Gastrocnemius medialis (tissue), 4 donors: Measurements from ENCODE around the gene CASS4. TPM values are rescaled to one million over a fixed set of nuclear protein-coding genes. Genes with fewer than 3 reads are reported as not detected.

Experiments
- ATAC-seq, 2 donors: fragments of 150-250 bp; one replicate each; pipeline ENCODE4 v1.9.1; 2016
- DNase-seq, 2 donors: peaks; one replicate each; pipeline ENCODE4 v3.0.0-alpha.2; 2019
- H3K27ac ChIP-seq, 4 donors: fragments of 200-600 bp; sonication (generic); 1 replicate in 1 of 4; 2 replicates in 3 of 4; pipeline ENCODE4 v1.5.1; 2016 to 2018; ENCODE audit warnings: mild to moderate bottlenecking in 2 of 4, moderate library complexity in 1 of 4
- H3K27me3 ChIP-seq, 3 donors: fragments of 200-600 bp; sonication (generic) in 2 of 3; 1 replicate in 1 of 3; 2 replicates in 2 of 3; pipeline versions ENCODE4 v1.5.1 to v1.6.0; 2016 to 2019; ENCODE audit warnings: mild to moderate bottlenecking in 1 of 3, moderate library complexity in 1 of 3
- H3K36me3 ChIP-seq, 2 donors: fragments of 200-600 bp; sonication (generic) in 1 of 2; one replicate each; pipeline ENCODE4 v1.5.1; 2017 to 2018
- H3K4me1 ChIP-seq, 2 donors: fragments of 200-600 bp; sonication (generic) in 1 of 2; one replicate each; pipeline ENCODE4 v1.5.1; 2016 to 2017; ENCODE audit warnings: mild to moderate bottlenecking in 2 of 2
- H3K4me3 ChIP-seq, 4 donors: fragments of 200-600 bp; sonication (generic) in 3 of 4; 1 replicate in 1 of 4; 2 replicates in 3 of 4; pipeline ENCODE4 v1.5.1; 2016 to 2019; ENCODE audit warnings: mild to moderate bottlenecking in 2 of 4
- H3K9me3 ChIP-seq, 3 donors: fragments of 200-600 bp; sonication (generic) in 2 of 3; 1 replicate in 1 of 3; 2 replicates in 2 of 3; pipeline ENCODE4 v1.5.1; 2016 to 2019
- POLR2A ChIP-seq, 2 donors: fragments of 450-650 bp; IDR thresholded peaks; one replicate each; pipeline ENCODE4 v1.6.1; 2017; ENCODE audit warnings: antibody characterized with exemption in 2 of 2, mild to moderate bottlenecking in 2 of 2, moderate library complexity in 2 of 2
- in situ Hi-C, 4 donors: fragments of 200-750 bp; cut with MboI; loops; one replicate each; pipeline versions ENCODE4 v1.15.0 to v1.8.0; 2017; ENCODE audit warnings: low sequenced_read_pairs in 4 of 4
- intact Hi-C: fragments of 100-400 bp; cut with DNase I; formaldehyde crosslinking; loops from one replicate; pipeline ENCODE4 v1.15.1; 2023; ENCODE audit warnings: low total_unique reads
- total RNA-seq, 4 donors: library from RNA; depleted of rRNA; stranded (reverse); fragments of >200 nt; gene quantifications; one replicate each; pipeline versions ENCODE4 v1.1.0 to v1.2.3, GENCODE V29; 2016
- TF ChIP-seq, protein P1 (sequence below), 5 experiments: fragments of 450-650 bp in 3 of 5; fragments of 200-600 bp in 2 of 5; sonication (generic) in 2 of 5; IDR thresholded peaks in 4 of 5; conservative IDR thresholded peaks in 1 of 5; 1 replicate in 4 of 5; 2 replicates in 1 of 5; pipeline ENCODE4 v1.5.1; 2016 to 2019; ENCODE audit warnings: antibody characterized with exemption in 5 of 5, mild to moderate bottlenecking in 3 of 5, moderate library complexity in 3 of 5

CASS4 gene
- total RNA-seq, 4 donors from 2014 or later: 0.36 to 0.86 (median 0.72) TPM; not detected in 1

DNA sequence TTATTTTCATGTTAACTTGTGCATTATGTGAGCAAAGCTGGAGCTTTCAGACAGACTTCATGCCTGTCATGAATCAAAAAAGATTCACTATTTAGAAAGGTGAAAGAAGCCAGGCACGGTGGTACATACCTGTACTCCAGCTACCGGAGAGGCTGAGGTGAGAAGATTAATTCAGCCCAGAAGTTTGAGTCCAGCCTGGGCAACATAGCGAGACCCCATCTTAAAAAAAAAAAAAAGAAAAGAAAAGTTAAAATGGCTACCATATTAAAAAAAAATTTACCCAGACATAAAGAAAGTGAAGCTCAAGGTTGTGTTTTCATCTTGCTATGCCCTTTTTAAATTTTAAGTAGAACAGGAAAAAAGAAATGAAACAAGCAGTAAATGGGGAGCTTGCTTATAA is 889 bp downstream of the CASS4 start:
- DNase-seq: no peak
- no peak for ATAC-seq
- Histone ChIP-seq H3K27me3 (no peaks in the 10 kb centered on the region), H3K4me3 (no peak overlapping the region), H3K4me1 (no peaks in the 10 kb centered on the region), H3K27ac (no peak overlapping the region), H3K36me3 (peaks cover 0 to 12% of the 10 kb centered on the region in 2 donors), H3K9me3 (no peaks in the 10 kb centered on the region)
- TF ChIP-seq POLR2A (IDR thresholded peaks at IDR 0.05): no peak
- TF ChIP-seq, protein P1, sequence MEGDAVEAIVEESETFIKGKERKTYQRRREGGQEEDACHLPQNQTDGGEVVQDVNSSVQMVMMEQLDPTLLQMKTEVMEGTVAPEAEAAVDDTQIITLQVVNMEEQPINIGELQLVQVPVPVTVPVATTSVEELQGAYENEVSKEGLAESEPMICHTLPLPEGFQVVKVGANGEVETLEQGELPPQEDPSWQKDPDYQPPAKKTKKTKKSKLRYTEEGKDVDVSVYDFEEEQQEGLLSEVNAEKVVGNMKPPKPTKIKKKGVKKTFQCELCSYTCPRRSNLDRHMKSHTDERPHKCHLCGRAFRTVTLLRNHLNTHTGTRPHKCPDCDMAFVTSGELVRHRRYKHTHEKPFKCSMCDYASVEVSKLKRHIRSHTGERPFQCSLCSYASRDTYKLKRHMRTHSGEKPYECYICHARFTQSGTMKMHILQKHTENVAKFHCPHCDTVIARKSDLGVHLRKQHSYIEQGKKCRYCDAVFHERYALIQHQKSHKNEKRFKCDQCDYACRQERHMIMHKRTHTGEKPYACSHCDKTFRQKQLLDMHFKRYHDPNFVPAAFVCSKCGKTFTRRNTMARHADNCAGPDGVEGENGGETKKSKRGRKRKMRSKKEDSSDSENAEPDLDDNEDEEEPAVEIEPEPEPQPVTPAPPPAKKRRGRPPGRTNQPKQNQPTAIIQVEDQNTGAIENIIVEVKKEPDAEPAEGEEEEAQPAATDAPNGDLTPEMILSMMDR (IDR thresholded peaks at IDR 0.05 in 4 of 5, conservative IDR thresholded peaks at IDR 0.05 in 1 of 5): no peak
- intact Hi-C loops: no loop called here
- in situ Hi-C loops: no loop called here

DNA sequence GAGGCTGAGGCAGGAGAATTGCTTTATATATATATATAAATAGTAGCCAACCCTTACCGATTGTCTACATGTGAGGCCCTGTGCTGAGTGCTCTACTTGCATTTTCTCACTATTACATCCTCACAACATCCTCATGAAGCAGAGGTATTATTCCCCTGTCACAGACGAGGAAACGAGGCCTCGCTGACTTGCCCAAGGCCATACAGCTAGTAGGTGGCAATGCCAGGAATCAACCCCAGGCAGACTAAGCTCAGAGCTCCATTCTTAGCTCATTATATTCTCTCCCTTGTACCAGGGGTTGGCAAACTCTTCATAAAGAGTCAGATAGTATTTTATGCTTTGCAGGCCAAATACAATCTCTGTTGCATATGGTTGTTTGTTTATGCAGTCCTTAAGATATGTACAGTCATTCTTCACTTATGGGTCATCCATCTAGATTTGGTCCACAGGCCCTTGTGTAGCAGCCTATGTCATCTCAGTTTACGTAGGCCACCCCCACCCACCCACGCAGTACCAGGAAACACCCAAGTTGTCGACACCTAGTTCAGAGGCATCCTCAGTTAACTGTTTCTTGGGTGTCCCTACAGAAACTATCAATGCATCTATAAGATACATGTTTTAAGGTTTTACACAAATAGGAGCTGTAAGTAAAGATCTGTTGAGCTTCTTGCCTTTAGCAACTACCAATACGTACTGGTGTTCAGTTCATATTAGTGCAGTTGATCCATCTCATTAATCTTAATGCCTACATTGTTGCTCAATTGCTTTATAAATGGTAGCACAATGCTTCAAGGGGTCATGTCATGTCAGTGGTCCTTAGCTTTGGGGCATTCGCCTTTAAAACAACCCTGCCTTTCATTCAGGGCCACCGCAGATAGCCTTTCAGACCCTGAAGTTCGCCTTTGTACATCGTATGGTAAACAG is 3.0 kb downstream of the CASS4 start:
- ATAC-seq (no peak), DNase-seq (no peak)
- no peaks in the 10 kb centered on the region for H3K4me1 ChIP-seq
- intact Hi-C loops: no loop called here
- no peak for TF ChIP-seq POLR2A (IDR thresholded peaks at IDR 0.05)
- TF ChIP-seq, protein P1 (IDR thresholded peaks at IDR 0.05 in 4 of 5, conservative IDR thresholded peaks at IDR 0.05 in 1 of 5): no peak
- H3K4me3 ChIP-seq: no peak overlapping the region
- no peak overlapping the region for H3K27ac ChIP-seq
- H3K9me3 ChIP-seq: no peaks in the 10 kb centered on the region
- no peaks in the 10 kb centered on the region for H3K36me3 ChIP-seq
- in situ Hi-C loops: no loop called here
- H3K27me3 ChIP-seq: no peaks in the 10 kb centered on the region

DNA sequence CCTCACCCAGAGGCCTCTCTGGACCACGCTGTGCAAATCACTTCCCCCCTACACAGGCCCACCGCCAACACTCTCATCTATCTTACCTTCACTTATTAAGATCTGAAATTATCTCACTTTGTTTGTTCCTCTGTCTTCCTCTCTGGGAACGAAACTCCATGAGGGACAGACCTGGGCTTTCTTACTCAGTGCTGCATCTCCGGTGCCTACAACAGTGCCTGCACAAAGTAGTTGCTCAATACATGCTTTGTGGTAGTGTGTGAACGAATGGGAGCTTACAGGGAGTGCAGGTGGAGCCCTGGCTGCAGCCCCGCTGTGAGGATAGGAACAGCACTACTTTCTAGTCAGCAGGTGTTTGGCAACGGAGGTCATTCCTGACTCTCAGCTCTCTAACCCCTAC is 5.3 kb downstream of the CASS4 start:
- Histone ChIP-seq H3K27ac (no peak overlapping the region), H3K4me1 (no peaks in the 10 kb centered on the region), H3K4me3 (no peak overlapping the region), H3K9me3 (no peaks in the 10 kb centered on the region), H3K27me3 (no peaks in the 10 kb centered on the region), H3K36me3 (no peaks in the 10 kb centered on the region)
- intact Hi-C loops (no loop called here), in situ Hi-C loops (no loop called here)
- TF ChIP-seq, protein P1 (IDR thresholded peaks at IDR 0.05 in 4 of 5, conservative IDR thresholded peaks at IDR 0.05 in 1 of 5): no peak
- TF ChIP-seq POLR2A (IDR thresholded peaks at IDR 0.05): no peak
- ATAC-seq: no peak
- no peak for DNase-seq

DNA sequence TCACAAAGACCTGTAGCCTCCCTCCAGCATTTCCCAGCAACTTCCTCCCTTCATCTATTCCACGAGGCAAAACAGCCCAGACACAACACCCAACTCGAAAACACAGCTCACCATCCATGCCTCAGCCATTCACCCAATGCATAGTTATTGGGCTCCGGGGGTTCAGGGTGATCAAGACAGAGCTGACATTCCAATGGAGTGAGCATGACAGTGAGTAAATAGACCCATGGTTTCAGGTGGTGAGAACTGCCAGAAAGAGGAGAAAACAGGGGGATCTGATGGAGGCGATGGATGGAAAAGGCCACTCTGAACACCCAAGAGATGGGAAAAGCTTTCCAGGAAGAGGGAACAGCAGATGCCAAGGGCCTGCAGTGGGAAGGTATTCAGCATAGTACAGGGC is 5.9 kb downstream of the CASS4 start:
- Histone ChIP-seq H3K9me3 (no peaks in the 10 kb centered on the region), H3K27ac (peak overlapping the region in 1 of 4 donors; percentile 59), H3K36me3 (no peaks in the 10 kb centered on the region), H3K4me1 (no peaks in the 10 kb centered on the region), H3K27me3 (no peaks in the 10 kb centered on the region), H3K4me3 (no peak overlapping the region)
- intact Hi-C loops (no loop called here), in situ Hi-C loops (no loop called here)
- ATAC-seq (no peak), DNase-seq (no peak)
- no peak for TF ChIP-seq POLR2A (IDR thresholded peaks at IDR 0.05)
- TF ChIP-seq, protein P1 (IDR thresholded peaks at IDR 0.05 in 4 of 5, conservative IDR thresholded peaks at IDR 0.05 in 1 of 5): no peak
